DND-41 (cell line): ENCODE data around the gene MAML3.
A peak's percentile ranks its signal among the peaks of the same experiment; 100 is the strongest.

ENCODE experiments used
- ATAC-seq: fragments of 200-7000 bp; cut with Tn5 transposase; 3 replicates; pipeline ENCODE4 v1.9.1; 2021; ENCODE audit warnings: low read depth; ENCODE audit not compliant: insufficient read depth
- DNase-seq: peaks from one replicate; pipeline ENCODE4 v3.0.0-alpha.2; 2020
- H2AFZ ChIP-seq: 2 replicates; pipeline ENCODE4 v1.6.0; 2012; ENCODE audit warnings: low read depth, low read length
- H3K27ac ChIP-seq: 2 replicates; pipeline ENCODE4 v1.5.1; 2012; ENCODE audit warnings: low read length, inconsistent platforms
- H3K27me3 ChIP-seq: fragments of 200-600 bp; sonication (generic); 2 replicates; pipeline ENCODE4 v1.6.0; 2012; ENCODE audit warnings: low read length, mild to moderate bottlenecking, inconsistent platforms; ENCODE audit not compliant: insufficient read depth, poor library complexity
- H3K36me3 ChIP-seq: 2 replicates; pipeline ENCODE4 v1.5.1; 2012; ENCODE audit warnings: low read length, inconsistent platforms; ENCODE audit not compliant: insufficient read depth
- H3K4me1 ChIP-seq: 2 replicates; pipeline ENCODE4 v1.5.1; 2012; ENCODE audit warnings: mild to moderate bottlenecking, low read length; ENCODE audit not compliant: insufficient read depth
- H3K4me2 ChIP-seq: 2 replicates; pipeline ENCODE4 v1.6.0; 2012; ENCODE audit warnings: mild to moderate bottlenecking, moderate library complexity, low read length, inconsistent platforms; ENCODE audit not compliant: insufficient read depth
- H3K4me3 ChIP-seq, 2 experiments: fragments of 200-600 bp in 1 of 2; shearing (Covaris generic) in 1 of 2; 2 replicates each; pipeline ENCODE4 v1.5.1; 2012 to 2016; ENCODE audit warnings: inconsistent platforms in 2 of 2, low read length in 2 of 2, mild to moderate bottlenecking in 2 of 2, low read depth in 1 of 2, moderate library complexity in 1 of 2
- H3K79me2 ChIP-seq: 2 replicates; pipeline ENCODE4 v1.6.0; 2012; ENCODE audit warnings: low read length, inconsistent platforms; ENCODE audit not compliant: insufficient read depth
- H3K9ac ChIP-seq: 2 replicates; pipeline ENCODE4 v1.6.0; 2012; ENCODE audit warnings: low read depth, mild to moderate bottlenecking, inconsistent platforms, low read length, moderate library complexity
- H3K9me3 ChIP-seq: 2 replicates; pipeline ENCODE4 v1.5.1; 2012; ENCODE audit warnings: low read length, moderate library complexity, mild to moderate bottlenecking, inconsistent platforms; ENCODE audit not compliant: insufficient read depth, severe bottlenecking
- H4K20me1 ChIP-seq: 2 replicates; pipeline ENCODE4 v1.6.0; 2012; ENCODE audit warnings: low read length; ENCODE audit not compliant: insufficient read depth
- CTCF ChIP-seq: IDR thresholded peaks from 2 replicates; pipeline ENCODE4 v1.5.1; 2012; ENCODE audit warnings: borderline replicate concordance, low read length, moderate library complexity, mild to moderate bottlenecking; ENCODE audit not compliant: poor library complexity, severe bottlenecking; ENCODE audit errors: extremely low read depth
- EZH2 ChIP-seq: IDR thresholded peaks from 3 replicates; pipeline ENCODE4 v1.6.1; 2012; ENCODE audit warnings: borderline replicate concordance, low read depth, mild to moderate bottlenecking, moderate library complexity, low read length, inconsistent platforms; ENCODE audit not compliant: severe bottlenecking

MAML3 gene

DNA sequence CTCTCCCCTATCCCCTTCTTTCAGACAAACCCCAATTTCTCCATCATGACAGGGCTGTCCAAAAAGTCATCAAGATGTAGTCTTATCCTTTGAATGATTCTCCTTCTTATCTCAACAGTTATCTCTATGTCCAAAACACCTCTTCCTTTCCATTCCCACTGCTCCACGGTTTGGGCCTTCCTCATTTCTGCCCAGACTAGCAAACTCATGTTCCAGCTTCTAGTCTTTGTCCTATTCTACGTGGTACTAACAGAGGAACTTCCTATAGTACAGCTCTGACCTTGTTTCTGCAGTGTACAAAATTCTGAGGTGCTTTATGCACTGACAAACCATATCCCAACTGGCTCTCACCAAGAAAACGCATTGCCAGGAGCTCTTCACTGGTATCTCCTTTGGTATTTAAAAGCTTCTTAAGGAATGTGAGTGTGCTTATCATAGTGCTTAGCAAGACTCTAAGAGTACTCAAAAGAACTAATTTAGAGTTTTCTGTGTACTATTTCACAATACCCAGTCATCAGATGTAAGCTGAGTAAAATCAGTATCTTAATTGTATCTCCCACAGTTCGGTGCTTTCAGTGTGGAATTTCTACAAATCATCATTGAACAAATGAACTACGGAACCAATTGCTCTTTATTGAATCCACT lies 65.5 kb downstream of the MAML3 start:
- no peak for TF ChIP-seq CTCF
- TF ChIP-seq EZH2, result no peak
- ATAC-seq, result no peak
- peaks cover 20% of the 10 kb centered on the region for H3K4me1 ChIP-seq
- H3K79me2 ChIP-seq, result no peaks in the 10 kb centered on the region
- H3K9ac ChIP-seq, result no peak overlapping the region
- H4K20me1 ChIP-seq, result no peaks in the 10 kb centered on the region
- no peak for DNase-seq
- no peak overlapping the region for H3K4me3 ChIP-seq
- H3K27me3 ChIP-seq, result no peaks in the 10 kb centered on the region
- H3K36me3 ChIP-seq, result no peaks in the 10 kb centered on the region
- no peaks in the 10 kb centered on the region for H3K9me3 ChIP-seq
- H2AFZ ChIP-seq, result no peak overlapping the region
- H3K27ac ChIP-seq, result no peak overlapping the region
- no peak overlapping the region for H3K4me2 ChIP-seq

DNA sequence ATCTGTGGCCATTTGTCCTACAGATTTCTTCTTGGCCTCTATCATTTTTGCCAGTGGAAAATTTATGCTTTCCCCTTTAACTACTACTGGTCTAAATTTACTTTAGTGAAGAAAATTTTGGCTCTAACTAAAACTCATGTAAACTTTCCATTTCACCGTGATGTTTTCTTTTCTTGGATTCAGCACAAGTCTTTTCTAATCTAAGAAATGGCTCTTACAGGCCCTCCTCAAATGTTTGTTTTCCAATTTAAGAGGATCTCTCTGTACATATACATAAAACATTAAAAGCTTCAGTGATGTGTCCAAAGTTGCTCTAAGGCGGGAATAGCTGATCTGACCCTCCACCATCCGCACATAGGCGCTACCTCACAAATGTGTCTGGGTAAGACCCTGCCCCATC lies 68.1 kb downstream of the MAML3 start:
- no peak overlapping the region for H2AFZ ChIP-seq
- H3K9me3 ChIP-seq, result no peaks in the 10 kb centered on the region
- no peak for ATAC-seq

DNA sequence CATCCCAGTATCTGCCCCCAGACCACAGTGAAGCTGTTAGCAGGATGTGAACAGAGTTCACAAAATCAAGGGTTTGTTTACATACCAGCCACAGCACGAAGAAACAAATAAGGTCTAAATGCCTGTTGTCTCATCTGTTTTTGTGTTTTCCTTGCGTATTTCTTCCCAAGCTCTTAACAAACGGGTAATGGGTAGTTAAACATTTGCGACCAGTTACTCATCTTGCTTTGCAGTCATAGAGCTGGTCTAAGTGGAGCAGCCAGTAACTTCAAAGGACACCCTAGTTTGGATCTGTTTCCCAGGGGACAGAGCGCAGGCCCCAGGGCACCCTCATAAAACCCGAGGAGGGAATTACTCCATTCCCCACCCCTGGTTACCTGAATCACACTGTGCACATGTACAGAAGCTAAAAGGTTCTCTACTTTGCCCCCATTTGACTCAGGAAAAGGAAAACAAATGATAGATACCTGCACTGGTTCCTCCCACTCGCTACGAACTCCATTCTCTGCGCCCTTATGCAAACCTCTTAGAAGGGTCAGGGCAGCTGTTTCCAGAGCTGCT lies 68.8 kb downstream of the MAML3 start:
- Histone ChIP-seq H3K9me3 (no peaks in the 10 kb centered on the region), H4K20me1 (no peaks in the 10 kb centered on the region), H3K36me3 (no peaks in the 10 kb centered on the region), H3K4me2 (no peak overlapping the region), H3K4me3 (no peak overlapping the region), H3K9ac (no peak overlapping the region), H2AFZ (no peak overlapping the region), H3K27ac (no peak overlapping the region), H3K27me3 (no peaks in the 10 kb centered on the region), H3K79me2 (no peaks in the 10 kb centered on the region), H3K4me1 (peaks cover 11% of the 10 kb centered on the region)
- peak; percentile 40; the same call in 2 of the 3 replicates for ATAC-seq
- TF ChIP-seq EZH2, result no peak
- no peak for TF ChIP-seq CTCF
- DNase-seq, result no peak

More for the DNA sequence above, 68.1 kb downstream of the MAML3 start:
- H3K4me2 ChIP-seq, result no peak overlapping the region
- DNase-seq, result no peak
- no peaks in the 10 kb centered on the region for H4K20me1 ChIP-seq
- H3K36me3 ChIP-seq, result no peaks in the 10 kb centered on the region
- H3K27ac ChIP-seq, result no peak overlapping the region
- H3K4me3 ChIP-seq, result no peak overlapping the region
- TF ChIP-seq CTCF, result no peak
- no peaks in the 10 kb centered on the region for H3K27me3 ChIP-seq
- peaks cover 11% of the 10 kb centered on the region; the same call in 1 of the 2 replicates for H3K4me1 ChIP-seq
- H3K9ac ChIP-seq, result no peak overlapping the region
- no peaks in the 10 kb centered on the region for H3K79me2 ChIP-seq
